GF-D8 (cell line): ENCODE data around the gene BRAP.
"Not testable (repeated sequence)": the region's sequence is repeated elsewhere in the genome, so short reads cannot be mapped to it uniquely, and the experiment has no call there.

Experiments
- DNase-seq: peaks from one replicate; lab custom pipeline; 2025; lab: John Stamatoyannopoulos, UW

BRAP gene

DNA sequence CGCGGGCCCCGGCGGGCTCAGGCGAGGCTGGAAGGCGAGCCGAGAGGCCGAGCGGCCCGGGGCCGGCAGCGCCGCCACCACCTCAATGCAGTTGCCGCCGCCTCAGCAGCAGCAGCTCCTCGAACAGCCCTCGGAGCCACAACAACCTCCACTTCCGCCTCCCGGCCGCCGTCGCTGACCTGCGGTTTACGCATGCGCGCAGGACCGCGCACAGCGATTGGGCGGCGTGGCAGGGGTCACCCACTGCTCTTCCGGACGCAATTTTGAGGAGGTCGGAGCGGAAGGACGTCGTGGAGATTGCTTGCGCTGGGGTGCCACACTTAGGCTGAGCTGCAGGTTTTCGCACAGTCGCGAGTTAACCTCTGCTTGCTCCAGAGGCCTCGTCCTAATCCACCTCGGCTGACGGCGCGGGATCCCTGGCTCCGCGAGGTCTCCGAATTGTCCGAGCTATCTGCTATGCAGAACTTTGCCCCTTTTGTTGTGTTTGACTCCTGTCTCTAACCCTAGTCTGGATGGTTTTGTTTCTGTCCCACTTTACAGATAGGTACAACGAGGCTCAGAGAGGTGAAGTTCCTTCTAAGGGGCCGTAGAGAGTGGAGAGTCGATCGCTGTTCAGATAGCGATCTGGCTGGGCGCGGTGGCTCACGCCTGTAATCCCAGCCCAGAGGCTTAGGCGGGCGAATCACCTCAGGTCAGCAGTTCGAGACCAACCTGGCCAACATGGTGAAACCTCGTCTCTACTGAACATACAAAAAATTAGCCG, at the start of gene BRAP, which contains the start of gene ACAD10:
Gene BRAP, minus strand, starts transcription at position 146 of the 763 bp plus-strand sequence. CDS start 164 bp downstream, outside the sequence.
Gene ACAD10, plus strand, starts transcription at position 243 of the 763 bp plus-strand sequence. CDS start 6,657 bp downstream, outside the sequence.
- peak; percentile 89 for DNase-seq

DNA sequence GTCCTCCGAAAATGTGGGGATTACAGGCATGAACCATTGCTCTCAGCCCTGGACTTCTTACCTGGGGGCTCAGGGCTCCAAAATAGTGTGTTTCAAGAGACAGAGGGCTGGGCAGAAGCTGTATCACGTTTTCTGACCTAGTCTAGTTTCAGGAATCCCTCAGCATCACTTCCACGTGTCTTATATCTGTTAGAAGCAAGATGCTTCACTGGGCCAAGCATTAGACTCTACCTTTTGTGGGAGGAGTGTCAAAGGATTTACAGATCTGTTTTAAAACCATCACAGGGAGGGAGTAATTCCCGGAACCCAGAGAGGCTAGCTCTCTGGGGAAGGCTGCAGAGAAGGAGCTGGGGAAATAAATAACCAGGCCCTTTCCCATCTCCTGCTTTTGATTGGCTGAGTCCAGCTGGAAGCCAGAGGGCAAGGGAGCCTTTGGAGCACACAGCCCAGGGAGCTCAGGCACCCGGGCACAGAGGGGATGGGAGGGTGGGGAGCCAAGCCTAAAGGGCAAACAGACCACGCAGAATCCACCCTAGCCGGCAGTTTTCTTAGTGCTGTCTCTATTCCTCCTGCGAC, 47.7 kb upstream of the BRAP start:
- DNase-seq, result no peak

- DNase-seq, result no peak
Measured at GRCh38 chr12:111732786-111733185, 47.0 kb upstream of the BRAP start.

DNA sequence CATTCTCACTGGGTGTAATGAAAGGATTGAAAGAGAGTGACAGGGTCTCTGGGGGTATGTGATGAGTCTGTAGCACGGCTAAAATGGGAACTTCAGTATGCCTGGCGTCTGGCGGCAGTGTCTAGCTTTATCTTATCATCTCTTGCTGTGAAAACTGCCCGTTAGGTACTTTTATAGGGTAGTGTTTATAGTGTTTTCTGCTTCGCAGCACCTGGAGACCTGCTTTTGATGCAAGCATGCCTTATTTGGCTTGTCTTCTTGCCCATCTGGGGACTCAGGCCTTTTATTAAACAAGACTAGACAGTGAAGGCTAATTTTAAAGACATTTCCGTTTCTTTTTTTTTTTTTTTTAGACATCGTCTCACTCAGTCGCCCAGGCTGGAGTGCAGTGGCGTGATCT, 44.7 kb upstream of the BRAP start:
- no peak for DNase-seq

DNA sequence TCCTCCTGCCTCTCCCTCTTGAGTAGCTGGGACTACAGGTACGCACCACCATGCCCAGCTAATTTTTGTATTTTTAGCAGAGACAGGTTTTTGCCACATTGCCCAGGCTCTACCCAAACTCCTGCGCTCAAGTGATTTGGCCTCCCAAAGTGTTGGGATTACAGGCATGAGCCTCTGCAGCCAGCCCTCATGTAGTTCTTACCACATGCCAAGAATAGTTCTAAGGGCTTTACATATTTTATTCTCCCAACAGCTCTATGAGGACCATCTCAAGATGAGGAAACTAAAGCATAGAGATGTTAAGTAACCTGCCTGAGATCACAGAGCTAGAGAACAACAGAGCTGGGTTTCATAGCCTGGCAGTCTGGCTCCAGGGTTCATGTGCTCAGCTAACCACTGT, 43.0 kb upstream of the BRAP start:
- no peak for DNase-seq

DNA sequence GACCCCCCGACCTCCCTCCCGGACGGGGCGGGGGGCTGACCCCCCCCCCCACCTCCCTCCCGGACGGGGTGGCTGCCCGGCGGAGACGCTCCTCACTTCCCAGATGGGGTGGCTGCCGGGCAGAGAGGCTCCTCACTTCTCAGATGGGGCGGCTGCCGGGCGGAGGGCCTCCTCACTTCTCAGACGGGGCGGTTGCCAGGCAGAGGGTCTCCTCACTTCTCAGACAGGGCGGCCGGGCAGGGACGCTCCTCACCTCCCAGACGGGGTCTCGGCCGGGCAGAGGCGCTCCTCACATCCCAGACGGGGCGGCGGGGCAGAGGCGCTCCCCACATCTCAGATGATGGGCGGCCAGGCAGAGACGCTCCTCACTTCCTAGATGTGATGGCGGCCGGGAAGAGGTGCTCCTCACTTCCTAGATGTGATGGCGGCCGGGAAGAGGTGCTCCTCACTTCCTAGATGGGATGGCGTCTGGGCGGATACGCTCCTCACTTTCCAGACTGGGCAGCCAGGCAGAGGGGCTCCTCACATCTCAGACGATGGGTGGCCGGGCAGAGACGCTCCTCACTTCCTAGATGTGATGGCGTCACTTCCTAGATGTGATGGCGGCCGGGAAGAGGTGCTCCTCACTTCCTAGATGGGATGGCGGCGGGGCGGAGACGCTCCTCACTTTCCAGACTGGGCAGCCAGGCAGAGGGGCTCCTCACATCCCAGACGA, 38.0 kb upstream of the BRAP start:
- not testable (repeated sequence) for DNase-seq

- DNase-seq, result no peak
Measured at GRCh38 chr12:111720457-111720856, 34.7 kb upstream of the BRAP start.

- DNase-seq, result not testable (repeated sequence)
Measured at GRCh38 chr12:111719316-111719715, 33.6 kb upstream of the BRAP start.

DNA sequence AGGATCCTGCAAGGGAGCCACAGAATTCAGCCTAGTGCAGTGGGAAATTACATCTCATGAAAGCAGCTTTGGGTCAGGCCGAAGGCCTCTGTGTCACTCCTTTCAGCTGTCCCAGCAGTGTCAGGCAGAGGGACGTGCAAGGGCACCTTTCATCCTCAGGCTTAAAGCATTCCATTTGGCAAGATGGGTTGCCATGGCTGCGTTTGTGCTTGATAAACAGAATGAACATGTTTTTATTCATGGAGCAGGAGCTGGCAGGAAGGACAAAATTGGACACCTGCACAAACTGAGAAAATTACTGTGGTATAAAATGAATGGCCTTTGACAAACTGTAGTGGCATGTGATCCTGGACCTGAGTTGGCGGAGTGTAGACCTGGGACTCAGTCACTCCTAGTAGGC, 29.5 kb upstream of the BRAP start:
- DNase-seq, result no peak

DNA sequence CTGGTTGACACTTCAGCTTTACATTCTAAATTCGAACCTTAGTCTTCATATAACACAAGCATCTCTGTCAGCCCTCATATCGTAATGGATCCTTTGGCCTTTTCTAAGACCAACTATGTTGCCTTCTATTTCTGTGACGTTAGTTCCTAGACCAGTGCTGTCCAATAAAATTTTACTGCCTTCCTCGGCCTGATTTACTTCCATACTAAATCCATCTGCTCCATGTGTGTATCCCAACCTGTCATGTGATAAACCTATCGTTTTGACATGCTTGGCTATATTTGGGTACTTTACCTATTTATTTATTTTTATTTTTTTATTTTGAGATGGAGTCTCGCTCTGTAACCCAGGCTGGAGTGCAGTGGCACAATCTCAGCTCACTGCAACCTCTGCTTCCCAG, 20.4 kb upstream of the BRAP start:
- no peak for DNase-seq

GRCh38 chr12:111705672-111706071, 19.9 kb upstream of the BRAP start:
- peak; percentile 84 for DNase-seq

- DNase-seq, result no peak
Measured at GRCh38 chr12:111699962-111700361, 14.2 kb upstream of the BRAP start.

- DNase-seq, result no peak
Measured at GRCh38 chr12:111693818-111694217, 8.1 kb upstream of the BRAP start.

GRCh38 chr12:111692575-111693210, 6.9 kb upstream of the BRAP start:
- DNase-seq, result no peak

DNA sequence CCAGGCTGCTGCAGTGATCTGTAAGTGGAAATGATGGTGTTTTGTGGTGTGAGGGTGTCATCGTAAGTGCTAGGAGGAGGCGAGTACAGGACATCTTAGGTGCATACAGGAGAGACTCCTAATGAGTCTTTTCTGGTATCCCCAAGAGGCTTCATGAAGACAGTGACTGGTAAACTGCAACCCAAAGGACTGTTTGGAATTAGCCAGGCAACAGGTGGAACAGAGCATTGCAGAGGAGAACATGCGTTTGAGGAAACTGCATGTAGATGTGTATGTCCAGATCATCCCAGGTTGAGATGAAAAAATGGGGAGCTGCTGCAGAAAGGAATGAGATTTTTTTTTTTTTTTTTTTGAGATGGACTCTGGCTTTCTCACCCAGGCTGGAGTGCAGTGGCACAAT, 5.5 kb upstream of the BRAP start:
- no peak for DNase-seq

- no peak for DNase-seq
Measured at GRCh38 chr12:111687952-111688351, 2.2 kb upstream of the BRAP start.

DNA sequence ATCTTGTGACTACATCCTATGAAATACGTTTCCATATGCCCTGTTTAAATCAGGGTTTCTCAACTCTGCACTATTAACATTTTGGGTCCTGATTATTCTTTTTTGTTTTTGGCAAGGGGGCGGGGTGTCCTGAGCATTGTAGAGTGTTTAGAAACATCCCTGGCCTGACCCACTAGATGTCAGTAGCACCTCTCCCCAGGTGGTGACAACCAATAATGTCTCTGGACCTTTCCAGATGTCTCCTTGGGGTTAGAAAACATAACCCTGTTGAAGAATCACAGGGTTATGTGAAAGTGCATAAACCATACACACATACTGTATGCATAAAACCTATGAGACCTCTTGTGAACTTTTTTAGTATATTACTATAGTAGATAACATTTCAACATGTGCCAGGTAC, 1.5 kb upstream of the BRAP start:
- no peak for DNase-seq

- DNase-seq, result no peak
Measured at GRCh38 chr12:111686574-111687105, 884 bp upstream of the BRAP start.

DNA sequence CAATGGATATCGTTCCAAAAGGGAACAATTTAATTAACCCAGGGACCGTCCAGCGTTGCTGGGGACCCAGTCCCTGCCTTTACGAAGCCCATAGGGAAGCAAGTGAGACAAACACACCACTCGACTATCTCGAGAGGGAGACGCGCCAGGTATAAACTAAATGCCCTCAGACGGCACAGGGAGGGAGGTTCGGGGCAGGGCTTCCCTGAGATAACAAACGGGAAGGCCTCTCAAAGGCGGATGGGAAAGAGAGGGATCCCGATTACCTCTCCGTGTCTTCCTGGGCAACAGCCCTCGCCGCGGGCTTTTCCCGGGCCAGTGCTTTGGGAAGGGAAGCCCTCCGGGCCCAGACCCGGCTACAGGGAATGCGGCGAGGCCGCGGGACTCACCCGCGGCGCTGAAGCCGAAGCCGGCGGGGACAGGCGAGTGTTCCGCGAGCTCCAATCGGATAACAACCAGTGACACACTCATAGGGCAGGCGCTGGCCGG, 390 bp downstream of the BRAP start:
- no peak for DNase-seq

GRCh38 chr12:111684485-111685198, 1.1 kb downstream of the BRAP start:
- not testable (repeated sequence) for DNase-seq

- DNase-seq, result no peak
Measured at GRCh38 chr12:111677186-111677585, 8.6 kb downstream of the BRAP start.
